ENCODE measurements around the gene GIGYF2. TPM values are rescaled to one million over a fixed set of nuclear protein-coding genes. Genes with fewer than 3 reads are reported as not detected.

The GIGYF2 gene
- total and polyA plus RNA-seq, 12 donors = 9.9 to 71.7 (median 66.1) TPM

- no peak for DNase-seq
- Histone ChIP-seq H3K4me3 (no peak overlapping the region), H3K36me3 (peaks cover 0 to 62% (median 10%) of the 10 kb centered on the region in 9 donors), H3K27me3 (no peaks in the 10 kb centered on the region), H3K9me3 (no peaks in the 10 kb centered on the region), H3K4me1 (no peaks in the 10 kb centered on the region), H3K27ac (no peak overlapping the region)
- TF ChIP-seq, protein P1, sequence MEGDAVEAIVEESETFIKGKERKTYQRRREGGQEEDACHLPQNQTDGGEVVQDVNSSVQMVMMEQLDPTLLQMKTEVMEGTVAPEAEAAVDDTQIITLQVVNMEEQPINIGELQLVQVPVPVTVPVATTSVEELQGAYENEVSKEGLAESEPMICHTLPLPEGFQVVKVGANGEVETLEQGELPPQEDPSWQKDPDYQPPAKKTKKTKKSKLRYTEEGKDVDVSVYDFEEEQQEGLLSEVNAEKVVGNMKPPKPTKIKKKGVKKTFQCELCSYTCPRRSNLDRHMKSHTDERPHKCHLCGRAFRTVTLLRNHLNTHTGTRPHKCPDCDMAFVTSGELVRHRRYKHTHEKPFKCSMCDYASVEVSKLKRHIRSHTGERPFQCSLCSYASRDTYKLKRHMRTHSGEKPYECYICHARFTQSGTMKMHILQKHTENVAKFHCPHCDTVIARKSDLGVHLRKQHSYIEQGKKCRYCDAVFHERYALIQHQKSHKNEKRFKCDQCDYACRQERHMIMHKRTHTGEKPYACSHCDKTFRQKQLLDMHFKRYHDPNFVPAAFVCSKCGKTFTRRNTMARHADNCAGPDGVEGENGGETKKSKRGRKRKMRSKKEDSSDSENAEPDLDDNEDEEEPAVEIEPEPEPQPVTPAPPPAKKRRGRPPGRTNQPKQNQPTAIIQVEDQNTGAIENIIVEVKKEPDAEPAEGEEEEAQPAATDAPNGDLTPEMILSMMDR (IDR thresholded peaks at IDR 0.05) = no peak
- whole genome bisulfite sequencing, 2 donors = 90 to 91% methylated on average over 4 of the region's 4 CpGs
- intact Hi-C loops (cut with DNase I) = no loop called here
- no peak for ATAC-seq
Measured at GRCh38 chr2:232741294-232741693, 44.2 kb downstream of the GIGYF2 start.

DNA sequence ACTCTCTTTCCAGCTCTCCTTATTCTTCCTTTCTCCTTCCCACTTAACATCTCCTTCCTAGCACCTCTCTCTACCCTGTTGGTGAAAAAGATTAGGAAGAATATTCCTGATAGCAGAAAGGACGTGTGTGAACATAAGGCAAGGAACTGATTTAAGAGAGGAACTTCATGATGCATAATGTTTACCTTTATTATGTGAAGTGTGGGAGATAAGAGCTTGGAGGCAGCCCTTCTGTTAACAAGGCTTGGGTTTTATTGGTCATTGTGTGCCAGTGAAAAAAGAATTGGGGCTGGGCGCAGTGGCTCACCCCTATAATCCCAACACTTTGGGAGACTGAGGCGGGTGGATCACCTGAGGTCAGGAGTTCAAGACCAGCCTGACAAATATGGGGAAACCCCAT is 44.8 kb downstream of the GIGYF2 start:
- TF ChIP-seq, protein P1 (IDR thresholded peaks at IDR 0.05) = no peak
- intact Hi-C loops (cut with DNase I) = no loop called here
- H3K9me3 ChIP-seq = no peaks in the 10 kb centered on the region
- no peaks in the 10 kb centered on the region for H3K27me3 ChIP-seq
- peaks cover 0 to 55% (median 8%) of the 10 kb centered on the region in 9 donors for H3K36me3 ChIP-seq
- H3K4me1 ChIP-seq = no peaks in the 10 kb centered on the region
- no peak for DNase-seq
- ATAC-seq = no peak
- no peak overlapping the region for H3K4me3 ChIP-seq
- WGBS, 2 donors = 95 to 96% methylated on average over 3 of the region's 3 CpGs
- no peak overlapping the region for H3K27ac ChIP-seq

GRCh38 chr2:232744963-232745362 is 47.8 kb downstream of the GIGYF2 start:
- ATAC-seq = no peak
- DNase-seq = no peak
- TF ChIP-seq, protein P1 (IDR thresholded peaks at IDR 0.05) = no peak
- WGBS, 2 donors = 95 to 97% methylated on average over 1 of the region's 1 CpG
- H3K27ac ChIP-seq = no peak overlapping the region
- no peaks in the 10 kb centered on the region for H3K9me3 ChIP-seq
- intact Hi-C loops (cut with DNase I) = no loop called here
- H3K27me3 ChIP-seq = no peaks in the 10 kb centered on the region
- no peak overlapping the region for H3K4me3 ChIP-seq
- peaks cover 0 to 61% (median 21%) of the 10 kb centered on the region in 9 donors for H3K36me3 ChIP-seq
- no peaks in the 10 kb centered on the region for H3K4me1 ChIP-seq

GRCh38 chr2:232748038-232748437 is 50.9 kb downstream of the GIGYF2 start:
- no peak overlapping the region for H3K27ac ChIP-seq
- no peaks in the 10 kb centered on the region for H3K9me3 ChIP-seq
- no peaks in the 10 kb centered on the region for H3K4me1 ChIP-seq
- no peak overlapping the region for H3K4me3 ChIP-seq
- H3K27me3 ChIP-seq = no peaks in the 10 kb centered on the region
- TF ChIP-seq, protein P1 (IDR thresholded peaks at IDR 0.05) = no peak
- WGBS, 2 donors = 96 to 97% methylated on average over 3 of the region's 3 CpGs
- intact Hi-C loops (cut with DNase I) = no loop called here
- DNase-seq (no peak), ATAC-seq (no peak)
- peaks cover 0 to 80% (median 33%) of the 10 kb centered on the region in 9 donors for H3K36me3 ChIP-seq
